HG03103 (cell line): ENCODE measurements around the gene HCFC2.
A peak's percentile ranks its signal among the peaks of the same experiment; 100 is the strongest.
"Not testable (repeated sequence)": the region's sequence is repeated elsewhere in the genome, so short reads cannot be mapped to it uniquely, and the experiment has no call there.

Experiments used
- ATAC-seq: cut with Tn5 transposase; IDR thresholded peaks from one replicate; pipeline ENCODE4 v1.9.1; 2021; ENCODE audit warnings: low read depth; ENCODE audit not compliant: unreplicated experiment

The HCFC2 gene

GRCh38 chr12:104114834-104115586 lies 50.7 kb downstream of the HCFC2 start:
- ATAC-seq = not testable (repeated sequence)

DNA sequence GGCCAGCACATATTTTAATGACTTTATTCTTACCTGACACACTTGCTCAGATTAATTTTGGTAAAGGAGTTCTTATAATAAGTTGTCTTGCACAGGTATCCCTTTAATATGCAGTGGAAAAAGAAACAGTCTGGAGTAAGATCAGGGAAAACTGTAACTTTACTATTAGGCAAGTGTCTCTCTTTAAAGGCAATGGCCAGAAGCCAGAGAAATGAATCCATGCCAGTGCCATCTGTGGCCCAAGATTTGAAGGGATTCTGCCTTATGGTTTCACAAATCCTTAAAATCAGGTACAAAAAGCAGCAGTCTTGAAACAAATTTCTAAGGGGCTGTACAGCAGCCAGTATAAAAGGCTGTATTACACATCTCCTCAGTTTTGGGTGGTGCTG lies 51.2 kb downstream of the HCFC2 start:
- no peak for ATAC-seq

DNA sequence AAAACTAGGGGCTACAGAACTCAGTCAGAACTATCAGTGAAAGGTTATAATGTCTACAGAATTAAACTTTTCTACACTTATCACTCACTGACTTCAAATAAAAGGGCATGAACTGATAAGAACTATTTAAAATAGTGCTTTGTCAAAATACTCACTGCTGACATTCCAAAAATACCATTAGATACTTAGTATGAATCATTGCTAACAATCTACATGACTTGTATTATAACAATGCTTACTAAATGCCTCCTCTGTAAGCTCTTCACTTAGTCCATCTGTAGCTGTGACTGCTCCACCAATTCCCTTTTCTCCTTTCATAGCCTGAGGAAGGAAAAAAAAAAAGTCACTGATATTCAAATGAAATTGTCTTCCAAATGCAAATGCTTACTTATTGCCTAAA lies 56.7 kb downstream of the HCFC2 start:
- no peak for ATAC-seq

GRCh38 chr12:104122298-104122697 lies 58.0 kb downstream of the HCFC2 start:
- ATAC-seq = no peak

- no peak for ATAC-seq
Observed at GRCh38 chr12:104126548-104126947, 62.2 kb downstream of the HCFC2 start.

GRCh38 chr12:104130760-104131159 lies 66.4 kb downstream of the HCFC2 start:
- ATAC-seq = no peak

DNA sequence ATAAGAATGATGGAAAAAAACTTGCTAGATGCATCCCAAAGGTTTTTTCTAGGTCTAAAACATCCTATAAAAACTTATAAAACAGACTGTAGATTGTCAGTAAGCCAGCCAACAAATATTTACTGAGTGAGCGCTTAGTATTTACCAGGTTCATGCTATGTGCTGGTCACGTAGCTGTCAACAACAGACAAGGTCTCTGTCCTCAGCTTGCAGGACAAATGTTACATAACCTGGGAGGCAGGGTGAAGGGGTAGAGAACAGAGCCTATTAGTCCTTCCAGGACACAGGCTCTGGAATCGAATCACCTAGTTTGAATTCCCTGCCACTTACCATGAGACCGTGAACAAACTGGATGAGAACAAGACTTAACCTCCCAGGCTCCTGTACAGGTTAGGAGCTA lies 67.3 kb downstream of the HCFC2 start:
- no peak for ATAC-seq

GRCh38 chr12:104132351-104132956 lies 68.1 kb downstream of the HCFC2 start:
- no peak for ATAC-seq

DNA sequence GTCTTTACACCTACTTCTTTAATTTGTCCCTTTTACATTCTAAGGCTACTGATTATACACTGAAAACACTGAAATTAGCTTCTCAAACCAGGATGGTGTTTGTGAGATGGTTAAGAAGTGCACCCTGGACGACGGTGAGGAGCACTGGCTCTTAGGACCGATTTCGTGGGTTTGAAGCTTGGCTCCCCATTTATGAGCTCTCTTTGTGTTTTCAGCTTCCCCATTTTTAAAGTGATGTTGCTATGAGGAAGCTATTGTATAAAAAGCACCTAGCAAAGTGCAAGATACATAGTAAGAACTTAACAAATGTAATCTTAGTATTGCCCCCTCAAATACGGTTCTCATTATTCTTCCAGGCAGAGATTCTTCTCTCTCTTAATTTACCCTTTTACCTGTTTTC lies 69.0 kb downstream of the HCFC2 start:
- no peak for ATAC-seq

GRCh38 chr12:104133866-104134265 lies 69.5 kb downstream of the HCFC2 start:
- no peak for ATAC-seq

GRCh38 chr12:104134882-104135281 lies 70.6 kb downstream of the HCFC2 start:
- no peak for ATAC-seq

GRCh38 chr12:104136577-104136976 lies 72.2 kb downstream of the HCFC2 start:
- ATAC-seq = no peak

- ATAC-seq = peak; percentile 23
Observed at GRCh38 chr12:104137001-104137901, 72.9 kb downstream of the HCFC2 start.

DNA sequence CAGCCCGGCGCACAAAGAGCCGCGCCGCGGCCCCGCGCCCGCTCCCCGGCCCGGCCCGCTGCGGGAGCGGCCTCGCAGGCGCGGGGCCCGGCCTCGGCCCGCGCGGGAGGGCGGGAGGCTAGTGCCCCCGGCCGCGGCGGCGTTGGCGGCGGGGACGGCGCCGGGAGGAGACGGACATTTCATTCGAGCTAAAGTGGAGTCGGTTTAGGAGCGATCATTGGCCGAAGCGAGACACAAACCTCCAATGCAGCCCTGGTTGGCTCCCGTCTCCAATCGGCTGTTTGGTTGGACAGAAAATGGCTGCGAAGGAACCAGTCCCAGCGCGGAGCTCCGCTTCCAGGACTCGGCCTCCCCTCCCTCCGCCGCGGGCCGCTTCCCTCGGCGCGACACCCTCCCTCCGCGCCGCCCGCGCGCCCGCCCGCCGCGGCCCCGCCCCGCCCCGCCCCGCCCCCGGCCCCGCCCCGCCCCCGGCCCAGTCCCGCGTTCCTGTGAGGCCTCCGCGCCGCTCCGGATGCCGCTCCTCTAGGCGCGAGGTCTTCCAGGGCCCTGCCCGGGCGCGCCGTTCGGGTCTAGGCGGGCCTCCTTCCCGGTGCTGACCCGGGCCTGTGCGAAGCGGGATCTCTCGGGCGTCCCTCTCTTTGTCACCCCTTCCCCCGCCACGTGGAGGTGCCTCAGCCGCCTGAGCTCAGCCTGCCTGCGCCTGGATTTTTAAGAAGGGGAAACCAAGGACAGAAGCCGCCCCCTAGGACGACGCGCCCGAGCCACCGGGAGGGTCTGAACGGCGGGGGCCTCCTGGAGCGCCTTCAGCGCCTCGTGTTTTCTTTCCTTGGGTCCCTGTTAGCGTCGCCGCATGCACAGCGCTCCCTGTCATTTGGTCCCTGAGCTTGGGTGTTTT lies 73.8 kb downstream of the HCFC2 start, which contains the start of gene NFYB:
TSS of gene NFYB (minus strand) at position 309 of the 895 bp plus-strand sequence. CDS start 2,757 bp downstream, outside the sequence.
- ATAC-seq = peak; percentile 87

DNA sequence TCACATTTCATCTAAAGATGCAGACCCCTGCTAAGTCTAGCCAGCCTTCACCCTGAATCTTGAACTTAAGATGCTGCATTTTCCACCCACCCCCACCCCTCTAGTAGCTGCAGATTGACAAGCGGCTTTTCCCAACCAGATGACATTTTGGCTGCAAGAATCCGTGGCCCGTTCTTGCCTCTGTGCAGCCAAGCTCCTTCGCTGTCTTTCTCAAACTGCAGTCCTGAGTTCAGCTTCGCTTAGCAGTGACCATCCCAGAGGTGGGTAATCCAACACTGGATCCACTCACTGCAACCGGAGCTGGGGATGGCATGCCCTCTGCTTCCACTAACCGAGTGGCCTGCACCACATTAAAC lies 74.4 kb downstream of the HCFC2 start:
- no peak for ATAC-seq

- ATAC-seq = no peak
Observed at GRCh38 chr12:104142543-104142942, 78.2 kb downstream of the HCFC2 start.

DNA sequence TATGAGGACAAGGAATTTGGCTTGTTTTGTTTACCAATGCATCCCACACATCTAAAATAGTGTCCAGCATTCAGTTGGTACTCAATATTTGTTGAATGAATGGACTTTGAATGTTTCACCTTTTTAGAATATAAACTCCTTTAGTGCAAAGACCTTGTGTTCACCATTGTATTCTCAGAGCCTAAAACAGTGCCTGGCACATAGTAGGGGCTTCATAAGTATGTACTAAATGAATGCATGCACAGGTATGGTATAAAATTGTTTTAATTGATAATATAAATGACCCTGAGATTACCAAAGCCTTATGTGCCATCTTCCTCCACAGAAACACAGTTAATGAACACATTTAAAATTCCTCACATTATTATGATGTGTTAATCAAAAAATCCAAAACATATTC lies 78.7 kb downstream of the HCFC2 start:
- ATAC-seq = no peak

GRCh38 chr12:104143918-104144317 lies 79.6 kb downstream of the HCFC2 start:
- no peak for ATAC-seq

DNA sequence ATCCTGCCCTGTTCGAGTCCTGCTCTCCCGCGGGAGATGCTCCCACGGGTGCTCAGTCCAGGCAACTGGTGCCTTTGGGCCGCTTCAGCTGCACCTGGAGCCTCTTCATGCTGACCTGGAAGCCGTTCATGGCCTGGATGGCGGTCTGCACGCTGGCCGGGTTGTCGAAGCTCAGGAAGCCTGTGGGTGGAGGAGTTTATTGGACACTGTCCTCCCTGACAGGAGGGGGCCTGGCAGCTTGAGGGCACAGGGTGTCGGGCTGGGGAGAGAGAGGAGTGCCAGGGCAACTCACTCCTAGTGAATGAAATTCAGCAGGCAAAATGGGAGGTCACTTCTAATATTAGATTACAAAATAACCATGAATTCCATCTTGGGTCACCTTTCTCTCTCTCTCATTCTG lies 83.0 kb downstream of the HCFC2 start:
- no peak for ATAC-seq

DNA sequence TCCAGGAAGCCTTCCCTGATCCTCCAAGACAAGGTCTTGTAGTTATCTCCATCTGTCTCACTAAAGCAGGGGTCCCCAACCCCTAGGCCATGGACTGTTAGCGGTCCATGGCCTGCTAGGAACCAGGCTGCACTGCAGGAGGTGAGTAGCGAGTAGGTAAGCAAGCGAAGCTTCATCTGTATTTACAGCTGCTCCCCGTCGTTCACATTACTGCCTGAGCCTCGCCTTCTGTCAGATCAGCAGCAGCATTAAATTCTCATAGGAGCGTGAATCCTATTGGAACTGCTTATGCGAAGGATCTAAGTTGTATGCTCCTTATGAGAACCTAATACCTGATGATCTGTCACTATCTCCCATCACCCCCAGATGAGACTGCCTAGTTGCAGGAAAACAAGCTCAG lies 86.1 kb downstream of the HCFC2 start:
- no peak for ATAC-seq
